Raji (cell line): ENCODE measurements around the gene PSD4.

Experiments used
- POLR2A ChIP-seq: IDR thresholded peaks from 2 replicates; pipeline ENCODE4 v1.6.1; 2011; ENCODE audit warnings: low read depth, low read length, control low read depth; ENCODE audit not compliant: insufficient read depth

Gene PSD4

GRCh38 chr2:113157897-113158753 is 15.6 kb upstream of the PSD4 start:
- TF ChIP-seq POLR2A = no peak

- TF ChIP-seq POLR2A = no peak
Observed at GRCh38 chr2:113158884-113159553, 14.8 kb upstream of the PSD4 start.

DNA sequence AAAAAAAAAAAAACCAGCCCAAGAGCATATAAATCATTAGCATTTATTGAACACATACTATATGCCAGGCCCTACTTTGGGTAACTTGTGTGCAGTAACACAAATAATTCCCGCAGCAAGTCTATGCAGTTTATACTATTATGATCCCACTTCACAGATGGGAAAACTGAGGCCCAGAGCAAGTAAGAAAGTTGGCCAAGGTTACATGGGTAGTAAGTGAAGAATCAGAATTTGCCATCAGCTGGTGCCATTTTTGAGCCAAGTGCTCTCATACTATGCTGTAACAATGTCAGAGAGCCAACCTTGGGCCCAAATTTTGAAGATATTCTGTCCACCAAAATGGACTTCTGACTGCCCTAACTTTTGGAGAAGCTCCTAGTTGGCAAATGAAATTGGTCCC is 13.5 kb upstream of the PSD4 start:
- TF ChIP-seq POLR2A = no peak

- TF ChIP-seq POLR2A = no peak
Observed at GRCh38 chr2:113160962-113161361, 12.8 kb upstream of the PSD4 start.

GRCh38 chr2:113162173-113162572 is 11.6 kb upstream of the PSD4 start:
- no peak for TF ChIP-seq POLR2A

- no peak for TF ChIP-seq POLR2A
Observed at GRCh38 chr2:113162869-113163268, 10.9 kb upstream of the PSD4 start.

- no peak for TF ChIP-seq POLR2A
Observed at GRCh38 chr2:113164215-113164929, 9.4 kb upstream of the PSD4 start.

GRCh38 chr2:113164930-113165585 is 8.7 kb upstream of the PSD4 start:
- no peak for TF ChIP-seq POLR2A

DNA sequence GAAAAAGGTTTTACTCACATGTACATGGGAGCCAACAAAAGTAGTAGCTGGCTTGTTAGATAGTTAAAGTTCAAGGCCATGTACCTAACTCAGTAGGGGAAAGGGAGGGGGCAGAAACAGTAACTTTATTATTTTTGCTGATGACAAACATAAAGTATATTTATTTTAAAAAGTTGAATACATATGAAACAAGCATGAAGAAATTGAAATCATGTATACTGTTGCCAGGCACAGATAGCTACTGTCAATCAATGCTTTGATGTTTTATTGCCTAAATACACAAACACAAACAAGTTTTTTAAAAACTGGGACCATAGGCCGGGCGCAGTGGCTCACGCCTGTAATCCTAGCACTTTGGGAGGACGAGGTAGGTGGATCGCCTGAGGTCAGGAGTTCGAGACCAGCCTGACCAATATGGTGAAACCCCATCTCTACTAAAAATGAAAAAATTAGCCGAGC is 7.6 kb upstream of the PSD4 start:
- TF ChIP-seq POLR2A = no peak

DNA sequence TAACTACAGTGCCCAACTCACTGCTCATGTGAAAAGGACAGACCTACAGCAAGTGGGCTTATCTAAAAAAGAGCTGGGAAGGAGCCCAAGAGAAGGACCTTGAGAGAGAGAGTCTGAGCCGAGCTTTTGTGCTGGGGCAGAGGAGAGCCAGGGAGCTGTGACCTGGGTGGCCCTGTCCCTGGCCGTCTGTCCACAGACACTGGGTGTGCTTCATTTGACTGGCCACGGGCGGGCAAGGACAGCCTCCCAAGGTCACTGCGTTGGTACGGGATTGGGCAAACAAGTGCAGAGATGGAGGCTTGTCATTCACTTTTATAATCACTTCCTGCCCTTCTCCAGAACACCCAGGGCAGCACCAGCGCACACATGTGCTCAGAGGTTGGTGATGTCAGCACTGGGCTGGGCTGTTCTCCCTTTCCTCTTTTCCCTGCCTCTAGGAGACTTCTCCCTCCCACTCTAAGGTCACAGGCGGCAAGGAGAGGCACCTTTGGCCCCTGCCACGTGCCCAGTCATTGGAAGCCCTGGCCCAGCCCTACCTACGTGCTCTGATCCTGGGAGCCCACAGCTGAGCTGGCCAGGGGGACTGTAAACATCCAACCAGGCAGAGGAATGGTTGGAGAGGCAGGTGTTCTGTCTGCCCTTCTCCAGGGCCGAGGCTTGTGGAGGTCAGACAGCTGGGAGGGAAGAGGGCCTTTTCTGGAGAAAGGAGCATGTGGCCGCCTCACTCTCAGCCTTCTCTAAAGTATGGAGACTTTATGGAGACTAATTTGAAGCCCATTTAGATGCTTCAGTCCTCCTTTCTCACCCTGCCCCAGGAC is 6.4 kb upstream of the PSD4 start:
- no peak for TF ChIP-seq POLR2A

DNA sequence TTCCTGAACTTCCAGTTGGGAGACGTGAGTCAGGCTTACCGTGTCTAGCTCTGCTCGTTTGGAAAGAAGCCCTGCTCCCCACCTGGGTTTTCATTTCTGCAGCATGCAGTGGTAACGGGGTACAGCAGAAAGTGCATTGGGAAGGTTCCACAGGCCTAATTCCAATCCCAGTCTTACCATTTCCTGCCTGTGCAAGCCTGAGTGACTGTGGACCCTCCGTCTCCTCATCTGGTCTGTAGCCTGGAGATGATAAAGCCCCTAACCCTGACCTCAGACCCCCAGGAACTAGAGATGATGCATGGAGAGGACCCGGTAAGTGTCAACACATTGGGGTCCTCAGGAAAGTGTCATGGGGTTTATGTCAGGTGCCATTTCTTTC is 5.8 kb upstream of the PSD4 start:
- no peak for TF ChIP-seq POLR2A

DNA sequence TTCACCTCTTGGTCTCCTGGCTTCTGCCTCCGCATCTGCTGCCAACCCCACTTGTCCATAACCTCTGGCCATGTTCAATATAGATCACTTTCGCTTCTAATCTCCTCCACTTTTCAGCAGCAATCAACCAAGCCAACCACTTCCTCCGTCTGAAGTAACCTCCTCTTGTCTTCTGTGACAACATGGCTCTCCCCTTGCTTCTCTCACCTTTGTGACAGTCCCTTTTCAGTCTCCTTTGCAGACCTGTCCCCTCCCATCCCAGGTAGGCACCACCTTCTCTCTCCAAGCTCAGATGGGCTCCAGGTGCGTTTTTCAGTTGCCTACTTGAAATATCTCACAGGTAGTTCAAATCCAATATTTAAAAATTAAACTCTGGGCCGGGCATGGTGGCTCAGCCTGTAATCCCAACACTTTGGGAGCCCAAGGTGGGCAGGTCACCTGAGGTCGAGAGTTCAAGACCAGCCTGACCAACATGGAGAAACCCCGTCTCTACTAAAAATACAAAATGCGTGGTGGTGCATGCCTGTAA is 4.7 kb upstream of the PSD4 start:
- TF ChIP-seq POLR2A = no peak

DNA sequence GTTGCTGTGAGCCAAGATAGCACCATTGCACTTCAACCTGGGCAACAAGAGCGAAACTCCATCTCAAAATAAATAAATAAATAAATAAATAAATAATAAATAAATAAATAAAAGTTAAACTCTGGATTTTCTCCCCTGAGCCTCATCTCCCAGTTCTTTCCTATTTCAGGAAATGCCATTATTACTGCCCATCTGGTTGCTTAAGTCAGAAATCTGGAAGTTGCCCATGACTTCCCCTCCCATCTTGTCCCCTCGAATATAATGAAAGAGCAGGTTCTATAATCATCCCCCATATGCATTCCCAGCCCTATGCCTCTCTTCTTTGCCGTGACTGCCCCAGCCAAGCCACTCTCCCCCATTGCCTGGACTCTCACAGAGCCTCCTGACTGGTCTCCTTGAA is 4.2 kb upstream of the PSD4 start:
- TF ChIP-seq POLR2A = no peak
